Endodermal cell (in vitro differentiated cells): ENCODE results near the gene RASAL2. TPM values are rescaled to one million over a fixed set of nuclear protein-coding genes. Genes with fewer than 3 reads are reported as not detected.

Experiments
- DNase-seq: peaks from one replicate; pipeline ENCODE4 v3.0.0-alpha.2; 2017
- H3K27ac ChIP-seq: 2 replicates; pipeline ENCODE4 v1.5.1; 2013; ENCODE audit warnings: mild to moderate bottlenecking, low read depth, low read length, moderate library complexity
- H3K27me3 ChIP-seq: 2 replicates; pipeline ENCODE4 v1.6.1; 2013; ENCODE audit warnings: mild to moderate bottlenecking, low read length, moderate library complexity; ENCODE audit not compliant: insufficient read depth, control insufficient read depth, poor library complexity, severe bottlenecking
- H3K36me3 ChIP-seq: 2 replicates; pipeline ENCODE4 v1.7.0; 2013; ENCODE audit warnings: mild to moderate bottlenecking, low read length, moderate library complexity; ENCODE audit not compliant: control insufficient read depth, insufficient read depth
- H3K4me1 ChIP-seq: one replicate; pipeline ENCODE4 v1.7.0; 2013; ENCODE audit warnings: low read length; ENCODE audit not compliant: control insufficient read depth, insufficient read depth
- H3K4me3 ChIP-seq: 2 replicates; pipeline ENCODE4 v1.5.1; 2013; ENCODE audit warnings: mild to moderate bottlenecking, low read length, moderate library complexity
- H3K9ac ChIP-seq: 2 replicates; pipeline ENCODE4 v1.6.1; 2013; ENCODE audit warnings: mild to moderate bottlenecking, low read length, moderate library complexity; ENCODE audit not compliant: poor library complexity, severe bottlenecking; ENCODE audit errors: extremely low read depth
- H3K9me3 ChIP-seq: 2 replicates; pipeline ENCODE4 v1.6.1; 2013; ENCODE audit warnings: mild to moderate bottlenecking, low read length, moderate library complexity; ENCODE audit not compliant: control insufficient read depth
- H3K27ac Mint-ChIP-seq: 2 replicates; pipeline ENCODE4 v1.8.0; 2020; ENCODE audit warnings: mixed read lengths
- H3K27me3 Mint-ChIP-seq: 2 replicates; pipeline ENCODE4 v1.8.0; 2021; ENCODE audit warnings: mild to moderate bottlenecking, mixed read lengths; ENCODE audit not compliant: insufficient read depth
- H3K36me3 Mint-ChIP-seq: 2 replicates; pipeline ENCODE4 v1.8.0; 2020; ENCODE audit warnings: low read depth, mixed read lengths
- H3K4me1 Mint-ChIP-seq: 2 replicates; pipeline ENCODE4 v1.8.0; 2020; ENCODE audit warnings: mixed read lengths
- H3K4me3 Mint-ChIP-seq: 2 replicates; pipeline ENCODE4 v1.8.0; 2020; ENCODE audit warnings: mild to moderate bottlenecking, moderate library complexity, mixed read lengths
- H3K9me3 Mint-ChIP-seq: 2 replicates; pipeline ENCODE4 v1.8.0; 2020; ENCODE audit warnings: mild to moderate bottlenecking, mixed read lengths
- WGBS, 2 experiments: methylation state at CpG; one replicate each; pipeline versions ENCODE4 v1.1.5 to v1.1.7; 2013; ENCODE audit warnings: missing lambda C conversion rate in 2 of 2, mixed read lengths in 1 of 2; ENCODE audit not compliant: insufficient coverage in 1 of 2, insufficient read length in 1 of 2; 5-methylcytosine and 5-hydroxymethylcytosine counted together
- total RNA-seq, 2 donors: library from RNA; stranded (reverse); fragmentation: NEBNext Ultra II Directional in 1 of 2; extraction: Animal tissue kit (Norgen Biotek cat#: 25700) in 1 of 2; gene quantifications; 2 replicates in 1 of 2; 3 replicates in 1 of 2; pipeline ENCODE4 v1.2.1, GENCODE V29; 2021
- TF ChIP-seq, protein P1 (sequence below): fragments of 200-600 bp; sonication (generic); conservative IDR thresholded peaks from 2 replicates; pipeline ENCODE4 v1.5.0; 2021; ENCODE audit warnings: antibody characterized with exemption, mild to moderate bottlenecking

RASAL2 gene
- total RNA-seq, 2 donors from 2014 or later = 21.8 to 22.1 TPM

DNA sequence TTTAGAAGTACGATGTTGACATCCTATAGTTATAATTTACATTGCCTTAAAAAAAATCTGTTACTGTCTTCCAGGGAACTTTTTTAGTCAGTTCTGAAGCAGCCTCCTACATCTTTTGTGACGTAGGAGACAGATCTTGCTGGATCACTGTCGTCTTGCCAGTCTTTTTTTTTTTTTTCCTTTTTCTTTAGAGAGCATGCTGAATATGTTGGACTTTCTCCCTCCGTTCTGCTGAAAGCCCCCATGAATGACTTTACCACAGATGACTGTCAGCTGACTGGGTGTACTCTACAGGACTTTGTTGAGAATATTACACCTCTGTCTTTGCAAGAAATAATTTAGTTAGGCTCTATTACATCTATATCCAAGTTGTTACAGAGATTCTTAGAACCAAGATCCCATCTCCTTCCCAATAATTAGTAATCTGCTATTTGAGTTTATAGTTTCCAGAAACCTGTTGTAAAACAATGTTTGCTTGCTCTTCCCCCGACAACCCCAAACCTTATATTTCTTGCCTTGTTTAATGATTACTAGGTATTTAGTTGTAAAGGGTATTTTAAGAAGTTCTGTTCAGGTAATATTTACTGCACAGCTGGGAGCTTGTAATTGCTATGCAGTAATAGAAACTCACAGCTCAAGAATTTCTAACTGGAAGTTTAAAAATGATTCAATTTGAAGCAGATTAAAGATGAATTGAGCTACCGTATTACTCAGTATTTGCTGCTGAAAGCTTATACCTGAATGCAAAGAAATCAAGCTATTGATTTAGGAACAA, 61.8 kb downstream of the RASAL2 start:
- Histone ChIP-seq H3K4me1 (no peaks in the 10 kb centered on the region), H3K27ac (no peak overlapping the region), H3K9me3 (no peaks in the 10 kb centered on the region), H3K36me3 (no peaks in the 10 kb centered on the region), H3K4me3 (no peak overlapping the region), H3K27me3 (no peaks in the 10 kb centered on the region), H3K9ac (no peak overlapping the region)
- TF ChIP-seq, protein P1, sequence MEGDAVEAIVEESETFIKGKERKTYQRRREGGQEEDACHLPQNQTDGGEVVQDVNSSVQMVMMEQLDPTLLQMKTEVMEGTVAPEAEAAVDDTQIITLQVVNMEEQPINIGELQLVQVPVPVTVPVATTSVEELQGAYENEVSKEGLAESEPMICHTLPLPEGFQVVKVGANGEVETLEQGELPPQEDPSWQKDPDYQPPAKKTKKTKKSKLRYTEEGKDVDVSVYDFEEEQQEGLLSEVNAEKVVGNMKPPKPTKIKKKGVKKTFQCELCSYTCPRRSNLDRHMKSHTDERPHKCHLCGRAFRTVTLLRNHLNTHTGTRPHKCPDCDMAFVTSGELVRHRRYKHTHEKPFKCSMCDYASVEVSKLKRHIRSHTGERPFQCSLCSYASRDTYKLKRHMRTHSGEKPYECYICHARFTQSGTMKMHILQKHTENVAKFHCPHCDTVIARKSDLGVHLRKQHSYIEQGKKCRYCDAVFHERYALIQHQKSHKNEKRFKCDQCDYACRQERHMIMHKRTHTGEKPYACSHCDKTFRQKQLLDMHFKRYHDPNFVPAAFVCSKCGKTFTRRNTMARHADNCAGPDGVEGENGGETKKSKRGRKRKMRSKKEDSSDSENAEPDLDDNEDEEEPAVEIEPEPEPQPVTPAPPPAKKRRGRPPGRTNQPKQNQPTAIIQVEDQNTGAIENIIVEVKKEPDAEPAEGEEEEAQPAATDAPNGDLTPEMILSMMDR = no peak
- Mint-ChIP-seq H3K9me3 (no peaks in the 10 kb centered on the region), H3K27ac (no peak overlapping the region), H3K4me3 (no peak overlapping the region), H3K4me1 (peaks cover 7% of the 10 kb centered on the region), H3K36me3 (no peaks in the 10 kb centered on the region), H3K27me3 (no peaks in the 10 kb centered on the region)
- no peak for DNase-seq
- 67 to 88% methylated on average over 2 to 6 of the region's 6 CpGs for whole genome bisulfite sequencing, 2 experiments

GRCh38 chr1:178160736-178161475, 67.0 kb downstream of the RASAL2 start:
- WGBS, 2 experiments = 92% methylated on average over 4 to 6 of the region's 6 CpGs
- Histone ChIP-seq H3K4me3 (no peak overlapping the region), H3K4me1 (no peaks in the 10 kb centered on the region), H3K9ac (no peak overlapping the region), H3K36me3 (no peaks in the 10 kb centered on the region), H3K27me3 (no peaks in the 10 kb centered on the region), H3K9me3 (no peaks in the 10 kb centered on the region), H3K27ac (no peak overlapping the region)
- H3K27me3 Mint-ChIP-seq = no peaks in the 10 kb centered on the region
- H3K4me1 Mint-ChIP-seq = peaks cover 5% of the 10 kb centered on the region
- H3K4me3 Mint-ChIP-seq = no peak overlapping the region
- no peak overlapping the region for H3K27ac Mint-ChIP-seq
- no peak for DNase-seq
- no peaks in the 10 kb centered on the region for H3K36me3 Mint-ChIP-seq
- TF ChIP-seq, protein P1 = no peak
- H3K9me3 Mint-ChIP-seq = no peaks in the 10 kb centered on the region

DNA sequence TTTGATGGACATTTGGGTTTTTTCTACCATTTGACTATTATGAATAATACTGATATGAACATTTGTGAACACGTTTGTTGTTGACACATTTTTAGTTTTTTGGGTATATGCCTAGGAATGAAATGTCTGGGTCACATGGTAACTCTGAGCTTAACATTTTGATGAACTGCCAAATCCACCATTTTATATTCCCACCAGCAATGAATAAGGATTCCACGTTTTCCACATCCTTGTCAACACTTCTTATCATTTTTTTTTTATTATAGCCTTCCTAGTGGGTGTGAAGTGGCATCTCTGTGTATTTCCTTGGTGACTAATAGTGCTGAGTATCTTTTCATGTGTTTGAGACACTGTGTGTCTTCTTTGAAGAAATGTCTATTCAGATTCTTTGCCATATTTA, 67.6 kb downstream of the RASAL2 start:
- H3K27ac ChIP-seq = no peak overlapping the region
- 89% methylated on average over 2 of the region's 2 CpGs; no CpG with 5 or more reads in 1 of the 2 experiments for WGBS, 2 experiments
- DNase-seq = no peak
- no peaks in the 10 kb centered on the region for H3K4me1 ChIP-seq
- Mint-ChIP-seq H3K4me1 (peaks cover 5% of the 10 kb centered on the region), H3K36me3 (no peaks in the 10 kb centered on the region), H3K4me3 (no peak overlapping the region), H3K27ac (no peak overlapping the region), H3K27me3 (no peaks in the 10 kb centered on the region), H3K9me3 (no peaks in the 10 kb centered on the region)
- no peaks in the 10 kb centered on the region for H3K27me3 ChIP-seq
- H3K4me3 ChIP-seq = no peak overlapping the region
- H3K9me3 ChIP-seq = no peaks in the 10 kb centered on the region
- H3K9ac ChIP-seq = no peak overlapping the region
- TF ChIP-seq, protein P1 = no peak
- no peaks in the 10 kb centered on the region for H3K36me3 ChIP-seq
